Activated CD4-positive, alpha-beta T cell treated with anti-CD3 and anti-CD28 coated beads, Interleukin-2, amount 10 ng/mL, durations not matched to agents 7 days and 5 days (primary cell): ENCODE measurements around the gene NCKAP1. TPM values are rescaled to one million over a fixed set of nuclear protein-coding genes. Genes with fewer than 3 reads are reported as not detected.
"Not testable (repeated sequence)": the region's sequence is repeated elsewhere in the genome, so short reads cannot be mapped to it uniquely, and the experiment has no call there.

Experiments
- CTCF ChIA-PET: fragments of 350-600 bp; sonication (Branson Sonifier 250); formaldehyde crosslinking; loops from one replicate; lab custom pipeline; 2021; ENCODE audit warnings: antibody characterized with exemption; lab: Charles Lee
- POLR2A ChIA-PET: fragments of 350-600 bp; sonication (Branson Sonifier 250); formaldehyde crosslinking; loops from one replicate; lab custom pipeline; 2021; ENCODE audit warnings: antibody characterized with exemption; lab: Charles Lee
- DNase-seq: peaks from one replicate; pipeline ENCODE4 v3.0.0-alpha.2; 2020
- H3K27ac Mint-ChIP-seq: one replicate; pipeline ENCODE4 v1.8.0; 2021; ENCODE audit warnings: mild to moderate bottlenecking, moderate library complexity, mixed read lengths
- H3K27me3 Mint-ChIP-seq: one replicate; pipeline ENCODE4 v1.8.0; 2021; ENCODE audit warnings: mixed read lengths
- H3K36me3 Mint-ChIP-seq: one replicate; pipeline ENCODE4 v1.8.0; 2021; ENCODE audit warnings: low read depth, mixed read lengths
- H3K4me1 Mint-ChIP-seq: one replicate; pipeline ENCODE4 v1.8.0; 2021; ENCODE audit warnings: mixed read lengths
- H3K4me3 Mint-ChIP-seq: one replicate; pipeline ENCODE4 v1.8.0; 2021; ENCODE audit warnings: mild to moderate bottlenecking, moderate library complexity, mixed read lengths
- H3K9me3 Mint-ChIP-seq: one replicate; pipeline ENCODE4 v1.8.0; 2021; ENCODE audit warnings: mixed read lengths
- total RNA-seq, 2 experiments: library from RNA; stranded (reverse); gene quantifications; one replicate each; pipeline ENCODE4 v1.2.3, GENCODE V29; 2021

The NCKAP1 gene
- total RNA-seq, 2 experiments from 2014 or later: 0.87 to 0.92 TPM

DNA sequence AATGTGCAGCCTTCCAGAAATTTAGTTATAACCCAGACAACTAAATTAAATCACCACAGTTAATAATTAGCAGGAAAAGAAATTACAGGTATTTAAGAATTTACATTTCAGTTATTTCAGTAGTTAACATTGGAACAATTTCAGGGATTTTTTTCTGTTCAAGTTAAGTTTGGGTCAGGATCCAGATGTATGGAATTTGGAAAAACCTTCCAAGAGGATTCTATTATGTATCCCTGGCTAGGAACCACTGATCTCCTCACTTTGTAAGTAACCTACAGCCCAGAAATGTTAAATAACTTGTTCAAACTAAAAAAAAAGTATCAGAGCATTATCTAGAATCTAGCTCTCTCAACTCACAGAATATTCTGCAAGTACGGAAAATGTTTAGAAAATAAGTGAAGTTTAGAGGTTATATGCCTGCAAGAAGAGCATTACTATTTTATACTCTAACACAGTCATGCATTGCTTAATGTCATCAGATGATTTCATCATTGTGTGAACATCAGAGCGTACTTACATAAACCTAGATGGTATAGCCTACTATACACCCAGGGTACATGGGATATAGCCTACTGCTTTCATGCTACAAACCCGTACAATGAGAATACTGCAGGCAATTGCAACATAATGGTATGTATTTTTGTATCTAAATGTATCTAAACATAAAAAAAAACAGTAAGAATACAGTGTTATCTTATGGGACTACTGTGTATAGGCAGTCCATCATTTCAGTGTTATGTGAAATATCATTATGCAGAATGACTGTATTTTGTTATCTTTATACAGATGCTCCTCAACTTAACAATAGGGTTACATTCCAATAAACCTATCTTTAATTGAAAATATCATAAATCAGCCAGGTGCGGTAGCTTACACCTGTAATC, 6.1 kb downstream of the NCKAP1 start:
- Mint-ChIP-seq H3K36me3 (no peaks in the 10 kb centered on the region), H3K4me1 (peaks cover 18% of the 10 kb centered on the region), H3K27ac (no peak overlapping the region), H3K9me3 (no peaks in the 10 kb centered on the region), H3K27me3 (peaks cover 72% of the 10 kb centered on the region), H3K4me3 (no peak overlapping the region)
- ChIA-PET CTCF (interaction anchor here (0.6 kb wide), 1 partner anchor 20 kb away, joined by 3 read pairs; no protein-coding TSS in a partner anchor), POLR2A (no interaction called here)
- no peak for DNase-seq

DNA sequence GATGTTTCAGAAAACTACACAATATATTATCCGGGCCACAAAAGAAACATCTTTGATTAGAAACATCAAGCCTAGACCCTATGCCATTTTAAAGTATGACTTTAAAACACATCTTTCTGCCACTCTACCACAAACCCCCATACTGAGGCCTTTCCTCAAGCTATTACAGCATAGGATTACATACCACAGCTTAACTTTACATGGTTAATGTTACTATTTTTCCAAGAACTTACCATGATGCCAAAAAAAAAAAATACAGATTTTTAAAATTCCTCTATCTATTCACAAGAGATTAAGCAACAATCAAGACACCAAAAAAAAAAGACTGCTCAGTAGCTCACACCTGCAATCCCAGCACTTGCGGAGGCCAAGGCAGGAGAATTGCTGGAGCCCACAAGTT, 9.0 kb downstream of the NCKAP1 start:
- POLR2A ChIA-PET: no interaction called here
- CTCF ChIA-PET: interaction anchor here (0.6 kb wide), 1 partner anchor 45 kb away, joined by 4 read pairs; no protein-coding TSS in a partner anchor
- DNase-seq: no peak
- H3K9me3 Mint-ChIP-seq: no peaks in the 10 kb centered on the region
- H3K27ac Mint-ChIP-seq: no peak overlapping the region
- H3K27me3 Mint-ChIP-seq: peaks cover 59% of the 10 kb centered on the region
- H3K36me3 Mint-ChIP-seq: no peaks in the 10 kb centered on the region
- no peak overlapping the region for H3K4me3 Mint-ChIP-seq
- no peaks in the 10 kb centered on the region for H3K4me1 Mint-ChIP-seq

GRCh38 chr2:183028108-183028507, 10.1 kb downstream of the NCKAP1 start:
- ChIA-PET POLR2A (no interaction called here), CTCF (no interaction called here)
- Mint-ChIP-seq H3K27me3 (peaks cover 50% of the 10 kb centered on the region), H3K27ac (no peak overlapping the region), H3K9me3 (no peaks in the 10 kb centered on the region), H3K4me3 (no peak overlapping the region), H3K4me1 (no peaks in the 10 kb centered on the region), H3K36me3 (no peaks in the 10 kb centered on the region)
- no peak for DNase-seq

DNA sequence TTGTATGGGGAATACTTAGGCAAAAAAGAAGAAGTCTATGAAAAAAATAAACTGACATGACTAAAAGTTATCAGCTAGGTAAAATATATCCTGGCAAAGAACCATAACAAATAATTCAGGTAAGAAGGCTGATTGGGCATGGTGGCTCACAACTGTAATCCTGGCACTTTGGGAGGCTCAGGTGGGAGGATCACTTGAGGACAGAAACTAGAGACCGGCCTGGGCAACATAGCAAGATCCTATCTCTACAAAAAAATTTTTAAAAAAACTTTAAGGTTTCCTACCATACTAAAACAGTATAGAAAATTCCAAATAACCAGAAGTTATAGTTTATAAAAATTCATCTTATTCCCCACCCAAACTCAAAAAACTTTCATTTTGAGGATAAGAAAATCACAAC, 10.8 kb downstream of the NCKAP1 start:
- Mint-ChIP-seq H3K4me3 (no peak overlapping the region), H3K36me3 (no peaks in the 10 kb centered on the region), H3K4me1 (no peaks in the 10 kb centered on the region), H3K27ac (no peak overlapping the region), H3K9me3 (no peaks in the 10 kb centered on the region), H3K27me3 (peaks cover 44% of the 10 kb centered on the region)
- ChIA-PET POLR2A (no interaction called here), CTCF (no interaction called here)
- DNase-seq: no peak

- DNase-seq: no peak
- ChIA-PET POLR2A (no interaction called here), CTCF (interaction anchor here (0.6 to 1.0 kb wide), 2 partner anchors 47 to 377 kb away, joined by 3 to 5 read pairs; no protein-coding TSS in a partner anchor)
- H3K4me3 Mint-ChIP-seq: no peak overlapping the region
- H3K4me1 Mint-ChIP-seq: no peaks in the 10 kb centered on the region
- no peaks in the 10 kb centered on the region for H3K9me3 Mint-ChIP-seq
- H3K36me3 Mint-ChIP-seq: no peaks in the 10 kb centered on the region
- H3K27ac Mint-ChIP-seq: no peak overlapping the region
- H3K27me3 Mint-ChIP-seq: peaks cover 39% of the 10 kb centered on the region
Measured at GRCh38 chr2:183026424-183026823, 11.8 kb downstream of the NCKAP1 start.

GRCh38 chr2:183025993-183026392, 12.3 kb downstream of the NCKAP1 start:
- Mint-ChIP-seq H3K27ac (no peak overlapping the region), H3K4me3 (no peak overlapping the region), H3K9me3 (no peaks in the 10 kb centered on the region), H3K4me1 (no peaks in the 10 kb centered on the region), H3K27me3 (peaks cover 36% of the 10 kb centered on the region), H3K36me3 (no peaks in the 10 kb centered on the region)
- CTCF ChIA-PET: interaction anchor here (0.6 to 1.0 kb wide), 2 partner anchors 47 to 377 kb away, joined by 3 to 5 read pairs; no protein-coding TSS in a partner anchor
- POLR2A ChIA-PET: no interaction called here
- no peak for DNase-seq

DNA sequence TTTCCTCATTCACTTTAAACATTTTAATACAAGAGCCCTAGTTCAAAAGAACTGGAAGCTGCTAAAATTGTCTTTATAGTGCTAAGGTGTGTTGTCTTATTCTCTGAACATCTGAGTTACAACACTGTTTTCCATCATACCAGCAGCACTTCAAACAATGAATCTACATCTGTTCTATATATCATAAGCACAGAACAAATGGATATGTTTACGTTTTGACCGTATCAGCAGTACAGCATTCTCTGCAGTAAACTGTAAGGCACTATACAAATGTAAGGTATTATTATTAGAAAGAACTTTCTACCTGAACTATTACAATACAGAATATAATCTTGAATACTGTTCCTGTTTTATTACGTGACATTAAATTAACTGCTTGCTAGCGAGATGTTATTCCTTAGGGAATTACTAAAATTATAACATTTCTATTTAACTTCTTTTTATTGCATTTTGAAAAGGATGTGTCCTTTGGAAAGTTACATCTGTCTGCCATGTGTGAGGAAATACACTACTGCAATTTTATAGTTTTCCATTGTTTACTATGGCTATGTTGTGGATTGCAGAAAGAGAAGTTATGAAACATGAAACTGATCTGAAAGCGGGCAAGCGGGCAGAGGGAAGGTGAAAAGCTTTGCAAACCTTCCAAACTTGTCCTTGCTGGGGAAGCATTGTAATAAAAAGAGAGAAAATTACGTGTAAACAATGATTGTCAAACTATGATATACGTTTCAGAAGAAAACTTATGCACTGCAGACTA, 13.7 kb downstream of the NCKAP1 start:
- Mint-ChIP-seq H3K9me3 (no peaks in the 10 kb centered on the region), H3K36me3 (no peaks in the 10 kb centered on the region), H3K4me1 (no peaks in the 10 kb centered on the region), H3K4me3 (no peak overlapping the region), H3K27me3 (peaks cover 25% of the 10 kb centered on the region), H3K27ac (no peak overlapping the region)
- no peak for DNase-seq
- ChIA-PET CTCF (no interaction called here), POLR2A (no interaction called here)

DNA sequence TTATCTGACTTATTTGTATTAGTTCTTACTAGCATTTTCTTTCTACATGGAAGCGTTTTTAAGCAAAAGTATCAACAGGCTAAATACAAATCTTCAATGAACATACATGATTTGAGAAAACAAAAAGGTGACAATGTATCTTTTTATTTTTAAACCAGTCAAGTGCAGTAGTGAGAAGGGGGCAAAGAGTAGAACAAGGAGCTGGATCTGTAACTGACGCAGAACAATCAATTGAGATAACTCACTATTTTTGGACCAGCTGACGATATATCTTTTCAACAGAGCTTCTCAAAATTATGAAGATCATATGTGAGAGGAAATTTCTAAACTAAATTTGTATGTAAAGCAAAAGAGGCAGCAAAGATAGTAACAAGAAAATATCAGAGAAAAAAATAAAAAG, 15.5 kb downstream of the NCKAP1 start:
- ChIA-PET CTCF (no interaction called here), POLR2A (no interaction called here)
- no peaks in the 10 kb centered on the region for H3K4me1 Mint-ChIP-seq

DNA sequence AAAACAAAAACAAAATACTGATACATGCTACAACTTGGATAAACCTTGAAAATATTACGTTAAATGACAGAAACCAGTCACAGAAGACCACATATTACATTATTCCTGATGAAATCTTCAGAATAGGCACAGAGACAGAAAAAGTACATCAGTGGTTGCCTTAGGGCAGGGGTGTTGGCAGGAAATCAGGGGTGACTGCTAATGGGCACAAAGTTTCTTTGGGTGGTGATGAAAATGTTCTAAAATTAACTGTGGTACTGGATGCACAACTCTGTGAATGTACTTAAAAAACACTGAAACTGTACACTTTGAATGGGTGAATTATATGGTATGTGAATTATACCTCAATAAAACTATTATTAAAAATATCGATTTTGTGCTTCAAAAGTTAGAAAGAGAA, 16.6 kb downstream of the NCKAP1 start:
- H3K4me3 Mint-ChIP-seq: no peak overlapping the region
- no peak for DNase-seq
- ChIA-PET POLR2A (no interaction called here), CTCF (interaction anchor here (0.6 to 1.3 kb wide), 2 partner anchors 16 to 36 kb away, joined by 3 to 4 read pairs; no protein-coding TSS in a partner anchor)
- no peaks in the 10 kb centered on the region for H3K4me1 Mint-ChIP-seq
- H3K27me3 Mint-ChIP-seq: peaks cover 14% of the 10 kb centered on the region
- H3K36me3 Mint-ChIP-seq: no peaks in the 10 kb centered on the region
- no peaks in the 10 kb centered on the region for H3K9me3 Mint-ChIP-seq
- no peak overlapping the region for H3K27ac Mint-ChIP-seq

More for the DNA sequence above, 15.5 kb downstream of the NCKAP1 start:
- Mint-ChIP-seq H3K27me3 (peaks cover 17% of the 10 kb centered on the region), H3K4me3 (no peak overlapping the region), H3K27ac (no peak overlapping the region), H3K36me3 (no peaks in the 10 kb centered on the region), H3K9me3 (no peaks in the 10 kb centered on the region)
- no peak for DNase-seq

- Mint-ChIP-seq H3K4me3 (no peak overlapping the region), H3K4me1 (no peaks in the 10 kb centered on the region), H3K36me3 (no peaks in the 10 kb centered on the region), H3K27ac (no peak overlapping the region), H3K27me3 (peaks cover 6% of the 10 kb centered on the region), H3K9me3 (no peaks in the 10 kb centered on the region)
- CTCF ChIA-PET: no interaction called here
- no peak for DNase-seq
- POLR2A ChIA-PET: no interaction called here
Measured at GRCh38 chr2:183019718-183020442, 18.4 kb downstream of the NCKAP1 start.

- H3K9me3 Mint-ChIP-seq, H3K27me3 Mint-ChIP-seq, CTCF ChIA-PET, H3K27ac Mint-ChIP-seq, H3K4me3 Mint-ChIP-seq, DNase-seq, H3K4me1 Mint-ChIP-seq, H3K36me3 Mint-ChIP-seq, POLR2A ChIA-PET: not testable (repeated sequence)
Measured at GRCh38 chr2:183017845-183018244, 20.4 kb downstream of the NCKAP1 start.

DNA sequence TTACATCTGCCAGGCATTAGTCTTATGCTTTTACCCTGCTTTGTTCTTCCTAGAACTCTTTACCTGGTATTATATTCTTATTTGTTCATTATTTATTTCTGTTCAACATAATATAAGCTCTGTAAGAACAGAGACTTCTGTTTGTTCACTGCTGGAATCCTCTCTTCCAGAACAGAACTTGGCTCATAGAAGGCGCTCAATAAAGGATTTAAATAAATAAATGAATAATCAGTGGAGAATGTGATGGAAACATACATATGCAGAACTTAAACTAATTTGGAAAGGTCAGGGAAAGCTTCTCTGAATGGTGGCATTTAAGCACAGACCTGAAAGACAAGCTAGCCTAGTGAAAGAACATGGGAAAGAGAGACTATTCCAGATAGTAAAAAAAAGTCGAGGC, 24.3 kb downstream of the NCKAP1 start:
- Mint-ChIP-seq H3K27ac (no peak overlapping the region), H3K9me3 (no peaks in the 10 kb centered on the region), H3K27me3 (no peaks in the 10 kb centered on the region), H3K36me3 (no peaks in the 10 kb centered on the region), H3K4me1 (no peaks in the 10 kb centered on the region), H3K4me3 (no peak overlapping the region)
- DNase-seq: no peak
- POLR2A ChIA-PET: no interaction called here
- CTCF ChIA-PET: interaction anchor here (1.1 kb wide), 1 partner anchor 13 kb away, joined by 4 read pairs; no protein-coding TSS in a partner anchor
